ENCODE data around the gene PRDX5. TPM values are rescaled to one million over a fixed set of nuclear protein-coding genes. Genes with fewer than 3 reads are reported as not detected.

PRDX5 gene
- total RNA-seq, 1 experiment from 2014 or later: 228 TPM

DNA sequence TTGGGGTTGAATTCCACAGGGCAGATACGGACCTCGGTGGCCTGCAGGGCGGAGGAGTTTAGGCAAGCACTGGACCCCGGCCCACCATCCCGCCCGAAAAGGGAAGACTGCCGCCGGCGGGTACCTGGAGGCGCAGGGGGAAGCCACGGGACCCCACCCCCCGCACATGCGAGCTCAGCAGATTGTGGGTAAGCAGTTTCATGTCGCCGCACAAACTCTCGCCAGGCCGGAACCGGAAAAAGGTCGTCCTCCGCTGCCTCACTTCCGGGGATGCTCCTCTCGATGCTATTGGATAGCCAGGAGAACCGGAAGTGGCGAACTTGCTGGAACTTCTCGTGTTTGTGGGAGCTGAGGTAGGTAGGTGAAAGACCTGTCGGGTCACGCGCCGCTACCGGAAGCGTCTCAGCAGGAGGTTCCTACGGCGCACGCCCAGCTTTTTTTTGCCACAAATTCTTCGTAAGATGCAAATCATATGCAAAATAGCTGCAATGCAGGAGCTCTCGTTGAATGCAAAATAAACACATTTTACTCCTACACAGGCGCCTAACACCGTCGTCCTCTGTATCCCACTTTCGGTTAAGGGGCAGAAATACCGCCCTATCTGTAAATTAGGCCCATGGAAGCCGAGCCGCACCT, 478 bp upstream of the PRDX5 start, which contains the start of gene TRMT112:
TRMT112 (minus strand) TSS at position 235 of the 636 bp plus-strand sequence; CDS start at position 202, 33 bp downstream.
- peak within 1 kb of the TSS; percentile 76 for H3K18ac ChIP-seq (ENCODE audit: insufficient read length, low read depth, low read length)
- no peak within 1 kb of the TSS for H2BK12ac ChIP-seq (ENCODE audit: insufficient read length, low read depth, low read length)
- no peaks in the 10 kb centered on the region for H3K9me3 Mint-ChIP-seq

More for the DNA sequence above, 478 bp upstream of the PRDX5 start, which contains the start of gene TRMT112:
- Histone ChIP-seq H2AK5ac (ENCODE audit: insufficient read length, low read length) (no peak within 1 kb of the TSS), H3K9ac (ENCODE audit: extremely low read depth, insufficient read length, low read length) (peak within 1 kb of the TSS; percentile 73), H3K56ac (ENCODE audit: insufficient read length, low read depth, low read length) (no peak within 1 kb of the TSS), H3T11ph (ENCODE audit: low read length) (no peak within 1 kb of the TSS), H3K27me3 (ENCODE audit: insufficient read depth, low read length) (no peaks in the 10 kb centered on the region), H2AFZ (ENCODE audit: low read length) (peak within 1 kb of the TSS; percentile 43), H3K27ac (ENCODE audit: insufficient read length, low read depth, low read length) (peak within 1 kb of the TSS; percentile 79), H3K23ac (ENCODE audit: insufficient read length, low read depth, low read length) (no peak within 1 kb of the TSS), H3K79me1 (ENCODE audit: insufficient read depth, low read depth, low read length, poor library complexity, severe bottlenecking) (no peaks in the 10 kb centered on the region), H2BK120ac (ENCODE audit: low read depth, low read length, poor library complexity, severe bottlenecking) (no peak within 1 kb of the TSS), H4K8ac (replicated peaks; ENCODE audit: insufficient read length, low read depth, low read length) (no peak within 1 kb of the TSS), H3K14ac (ENCODE audit: insufficient read depth, low read length) (peak within 1 kb of the TSS; percentile 77), H2BK5ac (ENCODE audit: insufficient read length, low read length) (no peak within 1 kb of the TSS), H3K4me1 (ENCODE audit: insufficient read depth, low read length) (no peaks in the 10 kb centered on the region), H4K5ac (ENCODE audit: insufficient read length, low read depth, low read length) (no peak within 1 kb of the TSS), H3K4me2 (ENCODE audit: insufficient read depth, insufficient read length, low read length) (peak within 1 kb of the TSS; percentile 51), H3K23me2 (ENCODE audit: insufficient read length, low read depth, low read length, poor library complexity, severe bottlenecking) (peaks cover 3% of the 10 kb centered on the region), H4K91ac (ENCODE audit: insufficient read length, low read depth, low read length) (no peak within 1 kb of the TSS), H3K9me3 (ENCODE audit: control insufficient read depth, low read depth, low read length) (no peaks in the 10 kb centered on the region), H2BK15ac (ENCODE audit: low read depth, low read length) (no peak within 1 kb of the TSS), H2BK20ac (ENCODE audit: low read depth, low read length, poor library complexity, severe bottlenecking) (no peak within 1 kb of the TSS), H3K79me2 (ENCODE audit: insufficient read depth, low read length) (peaks cover 4% of the 10 kb centered on the region; the same call in 1 of the 2 replicates), H4K20me1 (ENCODE audit: control insufficient read depth, insufficient read depth, insufficient read length) (peaks cover 2% of the 10 kb centered on the region), H3K4ac (ENCODE audit: low read depth, low read length) (no peak within 1 kb of the TSS)
- Mint-ChIP-seq H3K27me3 (ENCODE audit: low read depth) (no peaks in the 10 kb centered on the region), H3K27ac (peak within 1 kb of the TSS; percentile 99 to 100 (median 99)), H3K4me3 (peak within 1 kb of the TSS; percentile 90 to 93), H3K4me1 (peaks cover 16 to 17% of the 10 kb centered on the region in 2 experiments), H3K36me3 (ENCODE audit: insufficient read depth in 1 of 3, low read depth in 3 of 3) (peaks cover 25 to 52% (median 43%) of the 10 kb centered on the region in 3 experiments; a peak in 6 of 7 replicates)
- TF ChIP-seq, protein P1, sequence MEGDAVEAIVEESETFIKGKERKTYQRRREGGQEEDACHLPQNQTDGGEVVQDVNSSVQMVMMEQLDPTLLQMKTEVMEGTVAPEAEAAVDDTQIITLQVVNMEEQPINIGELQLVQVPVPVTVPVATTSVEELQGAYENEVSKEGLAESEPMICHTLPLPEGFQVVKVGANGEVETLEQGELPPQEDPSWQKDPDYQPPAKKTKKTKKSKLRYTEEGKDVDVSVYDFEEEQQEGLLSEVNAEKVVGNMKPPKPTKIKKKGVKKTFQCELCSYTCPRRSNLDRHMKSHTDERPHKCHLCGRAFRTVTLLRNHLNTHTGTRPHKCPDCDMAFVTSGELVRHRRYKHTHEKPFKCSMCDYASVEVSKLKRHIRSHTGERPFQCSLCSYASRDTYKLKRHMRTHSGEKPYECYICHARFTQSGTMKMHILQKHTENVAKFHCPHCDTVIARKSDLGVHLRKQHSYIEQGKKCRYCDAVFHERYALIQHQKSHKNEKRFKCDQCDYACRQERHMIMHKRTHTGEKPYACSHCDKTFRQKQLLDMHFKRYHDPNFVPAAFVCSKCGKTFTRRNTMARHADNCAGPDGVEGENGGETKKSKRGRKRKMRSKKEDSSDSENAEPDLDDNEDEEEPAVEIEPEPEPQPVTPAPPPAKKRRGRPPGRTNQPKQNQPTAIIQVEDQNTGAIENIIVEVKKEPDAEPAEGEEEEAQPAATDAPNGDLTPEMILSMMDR (conservative IDR thresholded peaks at IDR 0.05): no peak
- WGBS (ENCODE audit: extremely low coverage, insufficient read length, low lambda C conversion rate): no CpG with 5 or more reads among the region's 43 CpGs
- DNase-seq: peak; percentile 99
